Measurements from ENCODE around the gene FOXM1. TPM values are rescaled to one million over a fixed set of nuclear protein-coding genes. Genes with fewer than 3 reads are reported as not detected.

FOXM1 gene
- 2.8 and 22.5 TPM in 2 replicates for total RNA-seq

GRCh38 chr12:2877047-2877952 lies at the start of gene FOXM1, which contains the start of gene RHNO1:
FOXM1 (minus strand) TSS chr12:2877174; CDS start chr12:2874478, 2,696 bp downstream.
RHNO1 (plus strand) TSS chr12:2877223; CDS start chr12:2885367, 8,144 bp downstream.

GRCh38 chr12:2890388-2891239 lies 13.6 kb upstream of the FOXM1 start, which contains the start of gene TULP3:
TULP3 (plus strand) TSS chr12:2890891; CDS start chr12:2890948, 57 bp downstream.

GRCh38 chr12:2857021-2857431 lies 19.9 kb downstream of the FOXM1 start, which contains the start of gene TEX52:
TEX52 (minus strand) TSS chr12:2857039; CDS start chr12:2857026, 13 bp downstream.

GRCh38 chr12:2834581-2835491 lies 42.1 kb downstream of the FOXM1 start, which contains the start of gene NRIP2:
NRIP2 (minus strand) TSS chr12:2835035; CDS start chr12:2834983, 52 bp downstream.

GRCh38 chr12:2812290-2813213 lies 64.4 kb downstream of the FOXM1 start, which contains the start of gene ITFG2:
ITFG2 (plus strand) TSS chr12:2812668; CDS start chr12:2812761, 93 bp downstream.

Other genes starting within 250 kb of the FOXM1 start
- 34.5 and 45.3 TPM in 2 replicates for gene FKBP4, start 82.2 kb downstream of the FOXM1 start, total RNA-seq
- 12.1 and 13.8 TPM in 2 replicates for gene ITFG2, start 64.5 kb downstream of the FOXM1 start, total RNA-seq
- gene NRIP2, start 42.1 kb downstream of the FOXM1 start, total RNA-seq = 0.15 and 0.50 TPM in 2 replicates
- not detected in 2 replicates for gene TEX52, start 20.1 kb downstream of the FOXM1 start, total RNA-seq
- 18.9 and 24.9 TPM in 2 replicates for gene RHNO1, start within 50 bp of the FOXM1 start, total RNA-seq
- 33.1 and 33.9 TPM in 2 replicates for gene TULP3, start 13.7 kb upstream of the FOXM1 start, total RNA-seq
- 5.7 and 8.8 TPM in 2 replicates for gene TEAD4, start 82.2 kb upstream of the FOXM1 start, total RNA-seq
- gene TSPAN9, start 200.2 kb upstream of the FOXM1 start, total RNA-seq = 14.5 and 42.2 TPM in 2 replicates

Measured in smooth muscle cell of trachea (primary cell).